Inferior parietal cortex (tissue), 1 donor: ENCODE results near the gene TMEM217.
"Not testable (repeated sequence)": the region's sequence is repeated elsewhere in the genome, so short reads cannot be mapped to it uniquely, and the experiment has no call there.

Experiments used
- DNase-seq: peaks from one replicate; pipeline ENCODE4 v3.0.0-alpha.2; 2016; ENCODE audit errors: extremely low spot score

TMEM217 gene

GRCh38 chr6:37185949-37186720 is 71.8 kb downstream of the TMEM217 start:
- DNase-seq = not testable (repeated sequence)

GRCh38 chr6:37182736-37183590 is 75.0 kb downstream of the TMEM217 start:
- peak; percentile 58 for DNase-seq

- DNase-seq = not testable (repeated sequence)
Observed at GRCh38 chr6:37180610-37181009, 77.3 kb downstream of the TMEM217 start.

- DNase-seq = no peak
Observed at GRCh38 chr6:37180075-37180474, 77.9 kb downstream of the TMEM217 start.

GRCh38 chr6:37177935-37178517 is 79.9 kb downstream of the TMEM217 start:
- DNase-seq = no peak

GRCh38 chr6:37177077-37177934 is 80.6 kb downstream of the TMEM217 start:
- no peak for DNase-seq

- no peak for DNase-seq
Observed at GRCh38 chr6:37176268-37177076, 81.5 kb downstream of the TMEM217 start.

- no peak for DNase-seq
Observed at GRCh38 chr6:37175332-37176267, 82.3 kb downstream of the TMEM217 start.

- no peak for DNase-seq
Observed at GRCh38 chr6:37174515-37175331, 83.2 kb downstream of the TMEM217 start.

GRCh38 chr6:37174196-37174514 is 83.8 kb downstream of the TMEM217 start:
- no peak for DNase-seq

- DNase-seq = no peak
Observed at GRCh38 chr6:37173493-37174195, 84.3 kb downstream of the TMEM217 start.

- DNase-seq = no peak
Observed at GRCh38 chr6:37172912-37173492, 84.9 kb downstream of the TMEM217 start.

- DNase-seq = peak; percentile 97
Observed at GRCh38 chr6:37171970-37172812, 85.8 kb downstream of the TMEM217 start.

- no peak for DNase-seq
Observed at GRCh38 chr6:37171201-37171969, 86.6 kb downstream of the TMEM217 start.

GRCh38 chr6:37170273-37171200 is 87.4 kb downstream of the TMEM217 start:
- DNase-seq = no peak
